Measurements from ENCODE around the gene ZNF622.

The ZNF622 gene

GRCh38 chr5:16427587-16427986 is 38.0 kb downstream of the ZNF622 start:
- no peak for DNase-seq

- DNase-seq: no peak
These were observed 47.1 kb downstream of the ZNF622 start for GRCh38 chr5:16418471-16418922.

- no peak for DNase-seq
These were observed 48.1 kb downstream of the ZNF622 start for GRCh38 chr5:16417398-16418074.

- DNase-seq: no peak
These were observed 50.7 kb downstream of the ZNF622 start for GRCh38 chr5:16414861-16415260.

GRCh38 chr5:16413166-16413860 is 52.3 kb downstream of the ZNF622 start:
- DNase-seq: no peak

GRCh38 chr5:16412556-16412955 is 53.0 kb downstream of the ZNF622 start:
- no peak for DNase-seq

GRCh38 chr5:16411741-16412455 is 53.7 kb downstream of the ZNF622 start:
- DNase-seq: no peak

GRCh38 chr5:16411235-16411634 is 54.4 kb downstream of the ZNF622 start:
- DNase-seq: no peak

- no peak for DNase-seq
These were observed 55.3 kb downstream of the ZNF622 start for GRCh38 chr5:16410338-16410737.

- no peak for DNase-seq
These were observed 59.0 kb downstream of the ZNF622 start for GRCh38 chr5:16406630-16407029.

- DNase-seq: no peak
These were observed 59.6 kb downstream of the ZNF622 start for GRCh38 chr5:16406023-16406422.

Measured in NCI-H1930 (cell line).